ENCODE data around the gene PDGFD. TPM values are rescaled to one million over a fixed set of nuclear protein-coding genes. Genes with fewer than 3 reads are reported as not detected.

The PDGFD gene
- polyA plus RNA-seq, 1 donor (not counting 4 experiments of a cell fraction or from before 2014, with no cell fraction given) = 0.28 TPM

- no peak for DNase-seq (ENCODE audit: low read depth, low spot score)
- no peak overlapping the region for H3K4me3 ChIP-seq (ENCODE audit: control insufficient read depth in 2 of 3, extremely low read depth in 1 of 3, insufficient read depth in 2 of 3, low read depth in 1 of 3, low read length in 3 of 3)
- no peaks in the 10 kb centered on the region for H3K9me3 ChIP-seq (ENCODE audit: control insufficient read depth, low read depth, low read length)
- H3K9ac ChIP-seq (ENCODE audit: control insufficient read depth, extremely low read depth, insufficient read depth, low read length) = no peak overlapping the region
- no peaks in the 10 kb centered on the region for H3K27me3 ChIP-seq (ENCODE audit: control insufficient read depth, extremely low read depth, insufficient read depth, low read length)
- H3K79me2 ChIP-seq (ENCODE audit: control insufficient read depth, insufficient read depth, low read length) = no peaks in the 10 kb centered on the region
- H3K27ac ChIP-seq (ENCODE audit: control insufficient read depth, insufficient read depth, low read length) = no peak overlapping the region
- FAIRE-seq = no peak
- H3K4me1 ChIP-seq (ENCODE audit: control insufficient read depth, extremely low read depth, insufficient read depth, low read length) = no peaks in the 10 kb centered on the region
- no peak overlapping the region for H2AFZ ChIP-seq (ENCODE audit: control insufficient read depth, low read length)
- H4K20me1 ChIP-seq (ENCODE audit: control insufficient read depth, extremely low read depth, insufficient read depth, low read length) = no peaks in the 10 kb centered on the region
- no peak overlapping the region for H3K4me2 ChIP-seq (ENCODE audit: control insufficient read depth, extremely low read depth, insufficient read depth, low read depth, low read length)
- TF ChIP-seq CTCF (optimal IDR thresholded peaks at IDR 0.05 in 1 of 3, IDR thresholded peaks at IDR 0.05 in 1 of 3, conservative IDR thresholded peaks at IDR 0.05 in 1 of 3; ENCODE audit: extremely low read depth in 1 of 3, insufficient read depth in 2 of 3, low read length in 3 of 3) (no peak), EZH2 (IDR thresholded peaks at IDR 0.05; ENCODE audit: low read length) (no peak)
- no peaks in the 10 kb centered on the region for H3K9me1 ChIP-seq (ENCODE audit: control insufficient read depth, extremely low read depth, insufficient read depth, low read length)
- no peaks in the 10 kb centered on the region for H3K36me3 ChIP-seq (ENCODE audit: control insufficient read depth in 2 of 2, extremely low read depth in 1 of 2, insufficient read depth in 2 of 2, low read length in 2 of 2)
- dilution Hi-C loops (cut with MboI; ENCODE audit: extremely low pct_ligation_motif_present, low sequenced_read_pairs) = no loop called here
Observed at GRCh38 chr11:104152941-104153505, 10.9 kb downstream of the PDGFD start.

GRCh38 chr11:104151404-104152204 is 12.3 kb downstream of the PDGFD start:
- Histone ChIP-seq H3K79me2 (ENCODE audit: control insufficient read depth, insufficient read depth, low read length) (no peaks in the 10 kb centered on the region), H3K36me3 (ENCODE audit: control insufficient read depth in 2 of 2, extremely low read depth in 1 of 2, insufficient read depth in 2 of 2, low read length in 2 of 2) (no peaks in the 10 kb centered on the region), H2AFZ (ENCODE audit: control insufficient read depth, low read length) (no peak overlapping the region), H3K9ac (ENCODE audit: control insufficient read depth, extremely low read depth, insufficient read depth, low read length) (no peak overlapping the region), H3K4me2 (ENCODE audit: control insufficient read depth, extremely low read depth, insufficient read depth, low read depth, low read length) (no peak overlapping the region), H3K9me3 (ENCODE audit: control insufficient read depth, low read depth, low read length) (no peaks in the 10 kb centered on the region), H3K4me1 (ENCODE audit: control insufficient read depth, extremely low read depth, insufficient read depth, low read length) (no peaks in the 10 kb centered on the region), H3K27me3 (ENCODE audit: control insufficient read depth, extremely low read depth, insufficient read depth, low read length) (no peaks in the 10 kb centered on the region), H3K27ac (ENCODE audit: control insufficient read depth, insufficient read depth, low read length) (no peak overlapping the region), H4K20me1 (ENCODE audit: control insufficient read depth, extremely low read depth, insufficient read depth, low read length) (no peaks in the 10 kb centered on the region), H3K9me1 (ENCODE audit: control insufficient read depth, extremely low read depth, insufficient read depth, low read length) (no peaks in the 10 kb centered on the region), H3K4me3 (ENCODE audit: control insufficient read depth in 2 of 3, extremely low read depth in 1 of 3, insufficient read depth in 2 of 3, low read depth in 1 of 3, low read length in 3 of 3) (no peak overlapping the region)
- DNase-seq (ENCODE audit: low read depth, low spot score) (no peak), FAIRE-seq (no peak)
- dilution Hi-C loops (cut with MboI; ENCODE audit: extremely low pct_ligation_motif_present, low sequenced_read_pairs) = no loop called here
- TF ChIP-seq CTCF (optimal IDR thresholded peaks at IDR 0.05 in 1 of 3, IDR thresholded peaks at IDR 0.05 in 1 of 3, conservative IDR thresholded peaks at IDR 0.05 in 1 of 3; ENCODE audit: extremely low read depth in 1 of 3, insufficient read depth in 2 of 3, low read length in 3 of 3) (peak in 2 of 3 experiments; percentile 18 to 29), EZH2 (IDR thresholded peaks at IDR 0.05; ENCODE audit: low read length) (no peak)
